Measurements from ENCODE around the gene JAGN1. TPM values are rescaled to one million over a fixed set of nuclear protein-coding genes. Genes with fewer than 3 reads are reported as not detected.

The JAGN1 gene
- total RNA-seq, 2 experiments from 2014 or later: 27.1 to 33.0 TPM

DNA sequence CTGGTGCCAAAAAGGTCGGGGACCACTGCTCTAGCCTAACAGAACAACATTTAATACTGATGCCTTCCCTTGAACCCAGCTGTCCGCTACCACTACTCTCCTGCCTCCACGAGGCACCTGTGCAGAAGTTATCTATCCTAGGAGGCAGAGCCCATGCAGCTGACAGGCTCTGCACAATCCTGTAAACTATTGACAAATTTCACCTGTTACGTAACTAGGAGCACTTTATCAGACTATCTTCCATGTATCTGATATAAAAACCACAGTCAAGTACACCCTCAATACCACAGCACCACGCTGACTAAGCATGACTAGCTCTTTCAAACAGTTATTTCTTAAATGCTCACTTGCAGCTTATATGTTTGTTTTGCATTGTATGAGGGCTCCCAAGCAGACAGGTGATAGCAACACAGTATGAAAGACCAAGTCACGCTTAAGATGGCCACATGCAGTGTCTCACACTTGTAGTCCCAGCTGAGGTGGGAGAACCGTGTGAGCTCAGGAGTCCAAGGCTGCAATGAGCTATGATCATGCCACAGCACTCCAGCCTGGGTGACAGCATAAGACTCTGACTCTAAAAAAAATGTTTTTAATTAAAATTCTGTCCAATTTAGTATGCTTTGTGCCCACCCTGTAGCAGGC is 22.0 kb downstream of the JAGN1 start:
- Mint-ChIP-seq H3K9me3 (ENCODE audit: low read depth) (no peaks in the 10 kb centered on the region), H3K27me3 (peaks cover 5% of the 10 kb centered on the region), H3K4me3 (no peak overlapping the region), H3K27ac (peak overlapping the region; percentile 14), H3K4me1 (peaks cover 30% of the 10 kb centered on the region), H3K36me3 (ENCODE audit: low read depth) (no peaks in the 10 kb centered on the region)
- ChIA-PET CTCF (interaction anchor here (1.0 to 5.4 kb wide), 6 partner anchors 11 to 119 kb away, joined by 3 to 32 read pairs (median 5); partner anchors contain the start of genes ARPC4 and CRELD1), POLR2A (interaction anchor here (1.0 to 1.5 kb wide), 3 partner anchors 19 to 37 kb away, joined by 3 to 4 read pairs (median 4); partner anchors contain the start of gene JAGN1)
- intact Hi-C loops (cut with DNase I, micrococcal nuclease): no loop called here
- DNase-seq (peak; percentile 42), ATAC-seq (peak; percentile 10)

GRCh38 chr3:9913601-9914000 is 23.2 kb downstream of the JAGN1 start:
- Mint-ChIP-seq H3K4me1 (peaks cover 30% of the 10 kb centered on the region), H3K4me3 (no peak overlapping the region), H3K36me3 (ENCODE audit: low read depth) (no peaks in the 10 kb centered on the region), H3K27me3 (peaks cover 5% of the 10 kb centered on the region), H3K27ac (no peak overlapping the region), H3K9me3 (ENCODE audit: low read depth) (no peaks in the 10 kb centered on the region)
- ATAC-seq: no peak
- intact Hi-C loops (cut with DNase I, micrococcal nuclease): no loop called here
- DNase-seq: no peak
- ChIA-PET POLR2A (interaction anchor here (0.7 to 1.5 kb wide), 2 partner anchors 18 to 33 kb away, joined by 3 read pairs; no protein-coding TSS in a partner anchor), CTCF (interaction anchor here (0.6 to 5.4 kb wide), 8 partner anchors 10 to 120 kb away, joined by 3 to 32 read pairs (median 3); partner anchors contain the start of genes ARPC4 and CRELD1)

- ChIA-PET POLR2A (interaction anchor here (1.5 kb wide), 1 partner anchor 18 kb away, joined by 3 read pairs; no protein-coding TSS in a partner anchor), CTCF (interaction anchor here (0.6 to 5.4 kb wide), 6 partner anchors 11 to 121 kb away, joined by 3 to 32 read pairs (median 4); partner anchors contain the start of genes ARPC4 and CRELD1)
- H3K4me3 Mint-ChIP-seq: no peak overlapping the region
- peaks cover 5% of the 10 kb centered on the region for H3K27me3 Mint-ChIP-seq
- no peaks in the 10 kb centered on the region for H3K9me3 Mint-ChIP-seq (ENCODE audit: low read depth)
- no peaks in the 10 kb centered on the region for H3K36me3 Mint-ChIP-seq (ENCODE audit: low read depth)
- intact Hi-C loops (cut with DNase I, micrococcal nuclease): loop anchor here in 1 of 2 experiments (2.0 kb wide), 1 partner anchor 19 kb away; the partner anchor contains the start of gene CRELD1
- DNase-seq (no peak), ATAC-seq (no peak)
- no peak overlapping the region for H3K27ac Mint-ChIP-seq
- H3K4me1 Mint-ChIP-seq: peaks cover 28% of the 10 kb centered on the region
These were observed 23.6 kb downstream of the JAGN1 start for GRCh38 chr3:9914011-9914410.

DNA sequence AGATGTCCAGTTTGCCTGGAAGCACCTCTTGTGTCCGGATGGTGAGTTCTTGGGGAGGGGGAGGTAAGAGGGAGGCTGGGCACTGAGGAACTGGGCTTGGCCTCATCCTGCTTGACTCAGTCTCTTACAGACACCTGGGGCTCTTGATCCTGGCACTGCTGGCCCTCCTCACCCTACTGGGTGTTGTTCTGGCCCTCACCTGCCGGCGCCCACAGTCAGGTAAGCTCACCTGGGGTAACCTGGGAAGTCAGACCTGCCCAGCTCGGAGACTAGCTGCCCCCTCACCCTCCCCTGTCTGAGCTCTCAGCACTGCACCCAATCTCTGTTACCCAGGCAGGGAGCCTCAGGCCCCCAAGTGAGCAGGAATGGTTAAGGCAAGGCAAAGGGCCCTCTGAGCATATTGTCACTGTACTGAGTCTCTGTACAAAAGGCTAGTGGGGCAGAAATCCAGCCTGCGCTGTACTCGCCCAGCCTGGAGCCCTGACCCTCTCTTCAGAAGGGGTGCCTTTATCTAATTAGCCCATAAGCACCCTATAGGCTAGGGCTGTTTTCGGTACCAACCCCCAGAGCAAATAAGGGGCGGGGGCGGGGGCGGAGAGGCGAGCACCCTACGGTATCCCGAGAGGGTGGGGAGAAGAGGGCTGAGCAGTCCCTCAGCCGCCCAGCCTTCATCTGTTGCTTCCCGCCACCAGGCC is 24.3 kb downstream of the JAGN1 start:
- ChIA-PET CTCF (interaction anchor here (5.4 kb wide), 1 partner anchor 17 kb away, joined by 32 read pairs; the partner anchor contains the start of gene CRELD1), POLR2A (no interaction called here)
- peak overlapping the region; percentile 10 for H3K4me3 Mint-ChIP-seq
- intact Hi-C loops (cut with DNase I, micrococcal nuclease): loop anchor here (1.0 to 2.0 kb wide), 2 partner anchors 18 kb away; partner anchors contain the start of gene CRELD1 (in 1 of the 2)
- no peaks in the 10 kb centered on the region for H3K9me3 Mint-ChIP-seq (ENCODE audit: low read depth)
- peaks cover 21% of the 10 kb centered on the region for H3K4me1 Mint-ChIP-seq
- no peaks in the 10 kb centered on the region for H3K36me3 Mint-ChIP-seq (ENCODE audit: low read depth)
- no peak for DNase-seq
- ATAC-seq: peak; percentile 2
- H3K27ac Mint-ChIP-seq: no peak overlapping the region
- H3K27me3 Mint-ChIP-seq: peaks cover 5% of the 10 kb centered on the region

GRCh38 chr3:9915254-9916141 is 25.1 kb downstream of the JAGN1 start:
- peak; percentile 45 for ATAC-seq
- POLR2A ChIA-PET: interaction anchor here (1.9 kb wide), 1 partner anchor 17 kb away, joined by 7 read pairs; no protein-coding TSS in a partner anchor
- intact Hi-C loops (cut with DNase I, micrococcal nuclease): loop anchor here (1.0 to 2.0 kb wide), 2 partner anchors 17 kb away; partner anchors contain the start of gene CRELD1 (in 1 of the 2)
- H3K4me1 Mint-ChIP-seq: peaks cover 19% of the 10 kb centered on the region
- no peaks in the 10 kb centered on the region for H3K36me3 Mint-ChIP-seq (ENCODE audit: low read depth)
- peak overlapping the region; percentile 37 for H3K27ac Mint-ChIP-seq
- CTCF ChIA-PET: interaction anchor here (0.6 to 5.4 kb wide), 5 partner anchors 10 to 50 kb away, joined by 3 to 32 read pairs (median 4); partner anchors contain the start of gene CRELD1
- peaks cover 5% of the 10 kb centered on the region for H3K27me3 Mint-ChIP-seq
- peak overlapping the region; percentile 66 for H3K4me3 Mint-ChIP-seq
- no peaks in the 10 kb centered on the region for H3K9me3 Mint-ChIP-seq (ENCODE audit: low read depth)
- DNase-seq: peak; percentile 62

- Mint-ChIP-seq H3K36me3 (ENCODE audit: low read depth) (no peaks in the 10 kb centered on the region), H3K27ac (no peak overlapping the region), H3K4me1 (peaks cover 19% of the 10 kb centered on the region), H3K4me3 (peak overlapping the region; percentile 66), H3K27me3 (peaks cover 5% of the 10 kb centered on the region), H3K9me3 (ENCODE audit: low read depth) (no peaks in the 10 kb centered on the region)
- intact Hi-C loops (cut with DNase I, micrococcal nuclease): no loop called here
- ChIA-PET CTCF (interaction anchor here (1.0 to 2.1 kb wide), 4 partner anchors 9 to 75 kb away, joined by 3 to 11 read pairs (median 6); no protein-coding TSS in a partner anchor), POLR2A (interaction anchor here (0.6 to 1.9 kb wide), 3 partner anchors 16 to 73 kb away, joined by 3 to 7 read pairs (median 4); no protein-coding TSS in a partner anchor)
- DNase-seq (no peak), ATAC-seq (no peak)
These were observed 25.9 kb downstream of the JAGN1 start for GRCh38 chr3:9916346-9916733.

GRCh38 chr3:9916734-9917680 is 26.6 kb downstream of the JAGN1 start, which contains the start of gene IL17RC:
IL17RC (plus strand) TSS chr3:9917098; CDS start chr3:9917316, 218 bp downstream.
- ChIA-PET POLR2A (interaction anchor here (0.6 to 1.9 kb wide), 3 partner anchors 16 to 74 kb away, joined by 3 to 7 read pairs (median 4); no protein-coding TSS in a partner anchor), CTCF (interaction anchor here (1.0 to 2.1 kb wide), 4 partner anchors 9 to 76 kb away, joined by 3 to 11 read pairs (median 6); no protein-coding TSS in a partner anchor)
- peak; percentile 87 for ATAC-seq
- Mint-ChIP-seq H3K9me3 (ENCODE audit: low read depth) (no peaks in the 10 kb centered on the region), H3K36me3 (ENCODE audit: low read depth) (no peaks in the 10 kb centered on the region), H3K4me1 (peaks cover 19% of the 10 kb centered on the region), H3K27ac (peak within 1 kb of the TSS; percentile 37), H3K27me3 (peaks cover 5% of the 10 kb centered on the region), H3K4me3 (peak within 1 kb of the TSS; percentile 66)
- intact Hi-C loops (cut with DNase I, micrococcal nuclease): no loop called here
- peak; percentile 71 for DNase-seq

- ChIA-PET POLR2A (no interaction called here), CTCF (interaction anchor here (2.1 kb wide), 1 partner anchor 14 kb away, joined by 11 read pairs; no protein-coding TSS in a partner anchor)
- H3K27me3 Mint-ChIP-seq: peaks cover 5% of the 10 kb centered on the region
- ATAC-seq (no peak), DNase-seq (no peak)
- no peak overlapping the region for H3K27ac Mint-ChIP-seq
- H3K4me1 Mint-ChIP-seq: peaks cover 13% of the 10 kb centered on the region
- H3K36me3 Mint-ChIP-seq (ENCODE audit: low read depth): no peaks in the 10 kb centered on the region
- no peak overlapping the region for H3K4me3 Mint-ChIP-seq
- intact Hi-C loops (cut with DNase I, micrococcal nuclease): no loop called here
- no peaks in the 10 kb centered on the region for H3K9me3 Mint-ChIP-seq (ENCODE audit: low read depth)
These were observed 27.4 kb downstream of the JAGN1 start for GRCh38 chr3:9917820-9918219.

DNA sequence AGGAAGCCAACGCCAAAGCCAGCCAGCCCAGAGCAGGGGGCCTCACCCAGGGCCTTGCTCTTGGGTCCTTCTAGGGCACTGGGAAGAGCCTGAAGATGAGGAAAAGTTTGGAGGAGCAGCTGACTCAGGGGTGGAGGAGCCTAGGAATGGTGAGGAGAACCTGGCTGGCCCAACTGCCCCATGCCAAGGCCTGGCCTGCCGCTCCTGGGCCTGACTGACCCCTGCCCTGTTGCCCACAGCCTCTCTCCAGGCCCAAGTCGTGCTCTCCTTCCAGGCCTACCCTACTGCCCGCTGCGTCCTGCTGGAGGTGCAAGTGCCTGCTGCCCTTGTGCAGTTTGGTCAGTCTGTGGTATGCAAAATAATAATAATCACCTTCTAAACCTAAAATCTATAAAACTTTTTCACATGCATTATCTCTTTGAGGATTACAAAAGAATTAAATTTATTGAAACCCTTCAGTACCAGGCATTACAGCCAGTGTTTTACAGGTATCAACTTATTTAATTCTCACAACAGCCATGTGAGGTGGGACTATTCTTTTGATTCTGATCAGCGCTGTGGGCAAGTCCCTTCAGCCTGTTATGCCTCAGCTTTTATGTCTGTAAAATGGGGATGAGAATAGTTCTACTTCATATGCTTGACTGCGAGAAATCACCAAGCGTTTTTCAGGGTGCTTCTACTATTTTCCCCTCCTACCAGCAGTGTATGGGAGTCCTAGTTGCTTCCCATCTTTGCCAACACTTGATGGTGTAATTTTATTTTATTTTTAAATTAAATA is 28.0 kb downstream of the JAGN1 start:
- ATAC-seq (no peak), DNase-seq (no peak)
- no peak overlapping the region for H3K4me3 Mint-ChIP-seq
- intact Hi-C loops (cut with DNase I, micrococcal nuclease): no loop called here
- ChIA-PET CTCF (interaction anchor here (2.1 kb wide), 1 partner anchor 13 kb away, joined by 11 read pairs; no protein-coding TSS in a partner anchor), POLR2A (no interaction called here)
- peaks cover 5% of the 10 kb centered on the region for H3K27me3 Mint-ChIP-seq
- no peaks in the 10 kb centered on the region for H3K9me3 Mint-ChIP-seq (ENCODE audit: low read depth)
- H3K4me1 Mint-ChIP-seq: peaks cover 13% of the 10 kb centered on the region
- no peaks in the 10 kb centered on the region for H3K36me3 Mint-ChIP-seq (ENCODE audit: low read depth)
- no peak overlapping the region for H3K27ac Mint-ChIP-seq
